GM21528 (cell line): Measurements from ENCODE around the gene PAPPA.
A peak's percentile ranks its signal among the peaks of the same experiment; 100 is the strongest.

ENCODE experiments used
- ATAC-seq: cut with Tn5 transposase; IDR thresholded peaks from one replicate; pipeline ENCODE4 v1.9.1; 2021; ENCODE audit warnings: mild to moderate bottlenecking, moderate library complexity; ENCODE audit not compliant: unreplicated experiment, low FRiP score

Gene PAPPA

DNA sequence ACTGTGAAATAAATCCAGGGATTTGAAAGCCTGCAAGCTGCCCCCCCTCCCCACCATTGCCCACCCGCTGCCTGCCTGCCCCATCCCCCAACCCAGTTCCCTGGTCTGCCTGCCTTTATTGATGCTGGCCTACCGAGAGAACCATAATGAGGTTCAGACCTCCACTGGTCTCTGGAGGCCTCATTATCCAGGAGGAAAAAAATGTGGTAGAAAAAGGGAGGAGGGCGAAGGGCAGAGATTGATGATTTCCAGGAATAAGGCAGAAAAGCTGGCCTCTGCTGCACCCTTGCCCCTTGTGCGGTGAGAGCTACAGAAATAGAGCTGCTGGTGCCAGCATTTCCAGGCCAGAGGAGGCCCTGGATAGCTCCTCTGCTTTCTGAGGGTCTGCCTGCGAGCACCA lies 216.1 kb downstream of the PAPPA start:
- ATAC-seq = no peak

DNA sequence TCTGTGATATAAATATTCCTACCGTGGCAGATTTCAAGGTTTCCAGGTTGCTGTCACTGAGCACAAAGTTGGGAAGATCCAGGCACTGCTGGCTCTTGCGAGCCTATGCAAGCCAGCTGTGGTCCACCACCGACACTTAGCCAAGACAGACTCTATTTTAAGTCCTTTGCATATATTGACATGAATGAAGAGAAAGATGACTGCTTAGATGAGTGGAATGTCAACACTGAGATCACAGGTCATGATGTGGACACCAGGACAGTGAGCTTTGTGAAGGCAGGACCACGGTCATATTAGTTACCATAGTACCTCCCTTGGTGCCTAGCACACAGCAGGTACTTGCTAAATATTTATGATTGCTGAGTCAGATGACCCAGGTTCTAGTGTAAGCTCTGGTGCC lies 217.0 kb downstream of the PAPPA start:
- ATAC-seq = no peak

DNA sequence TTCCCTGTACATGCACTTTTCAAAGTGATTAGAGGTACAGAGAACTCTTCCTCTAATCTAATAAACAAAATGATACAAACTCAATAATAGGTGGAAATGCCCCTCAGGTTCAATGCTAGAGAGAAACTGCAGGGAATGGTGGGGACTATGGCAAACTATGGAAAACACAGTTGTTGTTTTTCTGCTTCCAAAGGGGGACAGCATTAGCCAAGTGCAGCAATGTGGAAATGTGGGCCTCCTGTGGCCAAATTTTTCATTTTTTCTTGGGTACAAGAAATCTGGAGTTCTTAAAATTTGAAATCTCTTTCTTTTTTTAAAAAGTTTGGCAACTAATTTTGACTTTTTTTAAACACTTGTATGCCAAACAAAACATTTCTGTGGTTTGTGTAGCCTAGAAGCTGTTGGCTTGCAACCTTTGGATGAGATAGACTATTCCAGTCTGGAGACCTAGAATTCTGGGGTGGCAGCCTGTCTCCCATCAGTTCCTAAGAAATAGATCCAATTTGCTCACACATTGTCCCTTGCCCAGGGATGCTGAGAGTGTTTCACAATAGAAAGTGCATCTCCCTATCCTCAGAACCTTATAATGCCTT lies 218.6 kb downstream of the PAPPA start:
- no peak for ATAC-seq

DNA sequence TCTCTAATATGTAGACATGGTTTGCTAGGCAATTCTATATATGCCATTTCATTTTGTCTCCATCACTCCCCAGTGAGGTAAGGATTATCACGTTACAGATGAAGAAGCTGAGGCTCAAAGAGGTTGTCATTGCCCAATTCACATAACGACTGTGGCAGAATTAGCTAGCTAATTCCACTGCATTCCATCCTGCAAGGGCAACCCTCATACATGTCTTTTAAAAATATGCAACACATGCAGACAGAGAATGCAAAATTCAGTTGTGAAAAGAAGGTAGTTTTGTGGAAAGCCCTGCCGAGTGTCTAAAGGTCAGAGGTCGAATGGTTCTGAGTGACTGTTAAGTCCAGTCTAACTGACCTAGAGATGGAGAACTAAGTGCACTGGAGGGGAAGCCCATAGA lies 219.2 kb downstream of the PAPPA start:
- ATAC-seq = no peak

DNA sequence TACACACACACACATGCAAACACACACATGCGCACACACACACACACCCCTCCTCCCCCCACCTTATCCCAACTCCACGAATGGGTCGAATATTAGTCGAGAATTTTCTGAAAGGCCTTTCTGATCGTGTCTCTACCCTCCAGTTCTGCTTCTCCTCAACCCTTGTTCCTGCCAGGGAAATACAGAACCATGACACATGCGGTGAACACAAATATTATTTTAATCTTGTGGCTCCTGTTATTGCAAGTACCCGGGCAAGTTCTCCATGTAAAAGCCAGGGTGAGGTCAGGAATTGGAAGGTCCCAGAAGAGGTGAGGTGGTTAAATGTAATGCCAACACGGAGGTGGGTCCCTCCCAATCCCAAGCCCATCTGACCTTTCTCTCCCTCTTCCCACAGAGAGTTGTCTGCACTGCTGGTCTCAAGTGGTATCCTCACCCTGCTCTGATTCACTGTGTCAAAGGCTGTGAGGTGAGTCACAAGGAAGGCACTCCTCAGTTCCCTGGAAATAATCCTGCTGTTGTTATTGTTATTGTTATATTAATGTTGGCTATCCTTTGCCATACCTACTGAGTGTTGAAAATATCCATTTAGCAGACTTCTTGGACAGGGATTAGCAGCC lies 223.7 kb downstream of the PAPPA start:
- no peak for ATAC-seq

DNA sequence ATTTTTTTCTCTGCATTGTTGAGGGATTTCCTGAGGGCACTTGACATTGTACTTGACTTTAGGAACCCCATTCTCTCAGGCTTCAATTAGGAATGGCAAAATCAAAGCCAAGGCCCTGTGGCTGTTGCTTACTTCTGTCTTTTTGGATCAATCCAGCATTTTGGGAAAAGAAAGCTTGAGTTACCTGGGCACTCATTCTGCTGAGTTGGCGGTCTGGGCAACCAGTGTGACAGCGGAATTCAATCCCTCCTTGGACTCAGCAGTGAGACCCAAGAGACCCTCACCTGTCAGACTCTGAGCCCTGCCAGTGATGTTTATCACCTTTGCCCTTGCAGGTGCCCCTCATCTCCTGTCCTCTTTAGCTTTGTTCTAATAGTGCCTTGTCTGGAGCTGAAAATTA lies 225.3 kb downstream of the PAPPA start:
- no peak for ATAC-seq

DNA sequence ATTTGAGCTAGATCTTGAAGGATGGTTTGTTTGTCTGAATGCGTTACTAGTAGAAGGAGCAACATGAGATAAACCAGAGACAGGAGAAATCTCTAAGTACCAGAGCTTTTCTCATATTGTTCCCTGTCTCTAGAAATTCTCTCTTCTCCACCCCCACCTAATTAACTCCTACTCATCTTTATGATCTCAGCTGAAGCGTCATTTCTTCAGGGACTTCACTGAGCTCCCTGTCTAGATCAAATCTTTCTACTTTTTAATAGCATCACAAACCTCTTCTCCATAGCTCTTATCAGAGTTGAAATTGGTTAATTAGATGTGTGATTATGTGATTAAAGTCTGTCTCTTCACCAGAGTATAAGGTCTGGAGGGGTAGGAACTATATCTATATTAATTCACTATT lies 226.2 kb downstream of the PAPPA start:
- no peak for ATAC-seq

DNA sequence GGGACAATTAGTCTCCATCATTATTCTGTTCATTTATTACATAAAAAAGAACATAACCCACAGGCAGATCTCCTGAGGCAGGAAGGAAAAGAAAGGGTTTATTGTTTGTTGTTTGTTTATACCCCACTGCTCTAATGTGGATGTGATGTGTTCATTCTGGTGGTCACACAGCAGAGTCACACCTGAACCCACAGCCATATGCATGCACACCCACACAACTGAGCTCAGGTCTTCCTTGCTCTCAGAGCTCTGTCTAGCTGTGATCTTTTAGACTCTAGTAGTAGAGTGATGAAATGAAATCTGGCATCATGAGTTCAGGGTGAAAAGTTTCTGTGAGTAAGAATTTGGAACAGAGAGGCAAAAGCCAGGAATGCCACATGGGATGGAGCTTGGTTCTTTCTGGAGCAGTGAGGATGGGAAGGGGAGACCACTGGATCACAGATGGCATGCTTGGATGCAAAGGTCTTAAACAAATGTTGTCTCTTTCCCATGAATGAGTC lies 227.0 kb downstream of the PAPPA start:
- ATAC-seq = no peak

DNA sequence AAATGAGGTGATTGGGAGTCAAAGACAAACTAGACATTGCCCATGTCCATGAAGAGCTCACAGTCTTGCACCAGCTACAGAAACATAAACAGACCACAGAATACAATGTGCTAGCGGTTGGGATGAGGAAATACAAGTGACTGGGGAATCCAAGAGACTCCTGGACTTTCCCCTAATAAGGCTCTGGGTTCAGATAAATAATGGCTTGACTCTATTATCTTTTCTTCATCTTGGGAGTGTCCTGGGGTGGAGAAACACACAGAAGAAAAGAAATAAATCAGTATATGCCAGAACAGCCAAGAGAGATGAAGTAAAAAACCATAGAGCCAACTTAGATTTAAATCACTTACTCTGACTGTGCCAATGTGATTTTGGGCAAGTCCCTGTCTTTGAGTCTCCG lies 227.8 kb downstream of the PAPPA start:
- ATAC-seq = no peak

DNA sequence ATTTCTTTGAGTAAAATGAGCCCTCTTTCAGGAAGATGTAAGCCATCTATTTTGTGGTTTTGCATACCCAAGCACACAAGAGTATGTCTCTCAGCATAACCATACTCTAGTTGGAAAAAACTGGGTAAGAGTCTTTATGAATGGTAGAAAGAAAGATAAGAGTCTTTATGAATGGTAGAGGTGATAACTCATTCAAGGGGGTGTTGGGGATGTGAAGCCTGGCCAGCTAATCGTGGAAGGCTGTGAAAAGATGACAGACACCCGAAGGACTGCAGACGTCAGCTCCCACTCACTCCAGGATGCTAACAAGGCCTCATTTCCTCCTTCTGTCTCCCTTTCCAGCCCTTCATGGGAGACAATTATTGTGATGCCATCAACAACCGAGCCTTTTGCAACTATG lies 228.5 kb downstream of the PAPPA start:
- no peak for ATAC-seq

DNA sequence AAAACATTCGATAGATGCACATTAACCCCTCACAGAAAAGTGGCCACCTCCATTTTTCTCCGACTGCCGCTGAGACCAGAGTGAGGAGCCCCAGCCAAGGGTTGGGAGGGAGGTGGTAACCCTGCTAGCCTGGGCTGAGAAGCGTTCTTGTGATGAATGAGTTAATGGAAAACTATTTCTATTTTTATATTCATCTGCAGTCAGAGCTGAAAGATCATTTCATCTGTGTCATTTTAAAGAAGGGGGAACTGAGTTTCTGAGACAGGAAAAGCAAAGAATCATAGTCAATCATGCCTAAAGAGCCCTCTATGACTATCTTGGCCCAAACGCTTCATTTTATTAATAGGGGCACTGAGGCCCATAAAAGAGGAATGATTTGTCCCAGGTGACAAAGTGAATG lies 229.5 kb downstream of the PAPPA start:
- no peak for ATAC-seq

DNA sequence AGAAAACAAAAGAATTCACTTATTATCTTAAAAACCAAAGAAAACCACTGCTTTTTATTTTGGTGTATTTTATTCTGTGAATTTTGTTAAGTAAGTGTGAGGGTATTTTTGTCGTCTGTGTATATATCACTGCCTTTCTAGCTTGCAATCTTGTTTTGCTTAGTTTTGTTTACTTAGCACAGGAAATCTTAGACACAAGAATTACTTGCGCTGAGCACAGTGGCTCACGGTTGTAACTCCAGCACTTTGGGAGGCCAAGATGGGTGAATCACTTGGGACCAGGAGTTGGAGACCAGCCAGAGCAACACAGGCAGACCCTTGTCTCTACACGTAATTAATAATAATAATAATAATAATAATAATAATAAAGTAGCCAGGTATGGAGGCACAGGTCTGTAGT lies 230.3 kb downstream of the PAPPA start:
- ATAC-seq = no peak

DNA sequence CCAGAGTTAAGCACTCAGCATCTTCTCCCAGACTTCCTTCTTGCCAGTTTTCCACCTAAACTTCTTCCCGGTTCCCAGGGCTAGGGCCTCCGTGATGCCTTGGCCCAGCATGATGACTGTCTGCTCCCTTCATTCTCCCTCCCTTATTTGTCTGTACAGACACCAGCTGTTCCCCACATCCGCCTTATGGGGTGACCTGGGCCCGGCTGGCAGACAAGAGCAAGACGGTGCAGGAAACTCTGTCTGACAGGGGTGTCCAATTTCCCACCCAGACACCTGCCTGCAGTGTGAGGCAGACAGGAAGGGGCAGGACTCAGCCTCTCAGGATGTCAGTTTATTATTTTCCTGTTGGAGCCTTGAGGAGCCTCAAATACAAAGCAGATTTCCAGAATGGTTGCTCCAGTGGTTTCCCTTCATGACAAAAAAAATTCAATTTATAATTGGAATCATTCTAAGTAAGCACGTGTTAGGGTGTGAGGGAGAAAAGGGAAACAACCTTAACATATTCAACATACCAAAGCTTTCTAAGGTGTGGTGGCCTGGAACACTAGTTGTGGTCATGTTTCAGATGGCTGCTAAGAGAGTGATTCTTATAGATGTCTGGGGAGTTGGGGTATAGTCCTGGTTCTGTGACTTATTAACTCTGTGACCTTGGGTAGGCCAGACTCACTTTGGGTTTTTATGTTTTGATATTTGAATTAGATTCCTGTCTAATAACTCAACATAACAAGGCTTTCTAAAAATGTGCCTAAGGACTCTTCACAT lies 234.5 kb downstream of the PAPPA start:
- ATAC-seq = peak; percentile 48

DNA sequence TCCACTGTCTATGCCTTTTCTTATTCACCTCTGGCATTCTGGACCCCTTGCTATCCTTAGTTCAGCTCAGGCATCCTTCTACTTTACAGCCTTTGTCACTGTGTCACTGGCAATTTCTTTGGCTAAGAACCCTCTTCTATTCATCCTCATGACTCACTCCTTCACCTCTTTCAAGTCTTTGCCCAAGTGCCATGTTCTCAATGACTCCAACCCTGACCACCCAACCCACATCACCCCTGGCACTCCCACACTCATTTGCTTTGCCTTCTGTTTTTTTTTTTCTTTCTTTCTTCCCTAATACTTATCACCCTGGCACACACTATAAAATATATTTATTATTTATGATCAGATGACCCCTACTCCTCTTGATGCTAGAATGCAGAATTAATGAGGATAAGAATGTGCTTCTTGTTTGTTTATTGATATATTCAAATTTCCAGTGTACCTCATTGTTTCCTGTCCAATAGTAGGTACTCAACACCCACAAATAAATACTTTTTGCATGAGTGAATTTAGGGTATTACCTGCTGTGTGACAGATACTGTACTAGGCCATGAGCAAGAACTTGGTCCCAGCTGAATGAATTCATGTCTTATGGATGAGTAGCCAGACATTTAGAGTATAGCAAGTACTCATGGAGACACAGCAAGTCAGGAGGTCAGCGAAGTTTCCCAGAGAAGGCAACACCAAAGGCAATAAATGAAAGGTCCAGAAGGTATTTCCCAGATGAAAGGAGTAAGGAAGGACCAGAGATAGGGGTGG lies 236.1 kb downstream of the PAPPA start:
- ATAC-seq = no peak

DNA sequence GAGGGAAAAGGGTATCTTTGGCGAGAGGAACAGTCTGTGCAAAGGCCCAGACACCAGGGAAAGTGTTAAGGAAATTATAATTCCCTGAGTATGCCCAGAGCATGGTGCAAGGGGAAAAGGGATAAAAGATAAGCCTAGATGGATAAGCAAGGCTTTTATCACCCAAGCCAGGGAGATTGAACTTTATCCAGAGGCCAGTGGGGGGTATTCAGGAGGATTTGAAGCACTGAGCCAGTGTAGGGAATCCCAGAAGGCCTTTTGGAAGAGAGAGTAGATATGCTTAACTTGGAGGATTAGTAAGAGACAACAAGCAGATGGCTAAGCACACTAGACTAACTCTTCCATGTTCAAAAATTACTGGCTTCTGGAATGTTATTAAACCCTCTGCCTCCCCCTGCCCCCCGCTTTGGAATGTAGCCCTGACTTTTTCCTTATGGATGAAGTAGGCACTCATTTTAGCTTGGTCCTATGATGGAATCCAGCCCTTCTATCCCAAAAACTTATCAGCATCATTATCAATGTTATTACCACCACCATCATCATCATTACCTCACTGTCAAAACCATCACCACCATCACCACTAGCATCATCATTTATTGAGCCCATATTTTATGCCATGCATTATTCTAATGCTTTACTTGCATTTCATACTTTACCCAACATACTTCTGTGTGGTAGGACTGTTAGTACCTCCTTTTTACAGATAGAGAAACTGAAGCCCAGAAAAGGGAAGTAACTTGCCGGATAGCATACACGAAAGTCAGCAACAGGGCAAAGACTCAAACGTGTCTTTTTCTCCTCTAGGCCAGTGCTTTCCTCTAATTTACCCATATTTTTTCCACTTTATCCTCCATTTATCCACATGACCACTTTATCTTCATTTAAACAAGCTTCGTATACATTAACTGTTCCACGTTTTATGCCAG lies 237.0 kb downstream of the PAPPA start:
- peak; percentile 81 for ATAC-seq

DNA sequence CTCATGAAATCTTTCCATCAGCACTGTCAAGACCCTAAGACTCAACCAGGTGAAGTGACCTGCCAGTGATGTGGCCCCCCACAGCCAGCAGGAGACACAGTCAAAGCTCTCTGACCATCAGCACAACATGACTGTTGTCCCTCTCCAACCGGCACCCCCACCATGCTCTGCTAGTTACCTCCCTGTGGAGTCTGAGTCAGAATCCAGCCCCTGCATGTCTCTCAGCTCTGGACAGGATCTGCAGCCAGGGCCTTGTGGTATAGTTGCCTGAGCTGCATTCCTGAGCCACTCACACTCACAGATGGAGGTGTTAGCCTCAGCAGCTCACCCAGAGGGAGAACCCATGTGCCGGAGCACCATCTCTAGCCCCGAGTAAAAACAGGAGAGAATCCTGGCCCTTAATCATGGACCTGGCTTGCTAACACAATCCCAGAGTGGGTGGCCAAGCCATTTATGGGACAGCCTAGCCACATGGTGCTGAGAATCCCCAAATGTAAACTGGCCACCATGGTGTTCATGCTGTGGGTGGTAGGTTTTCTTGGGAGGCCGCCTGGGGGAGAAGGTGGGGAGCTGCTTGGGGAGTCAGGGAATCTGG lies 237.8 kb downstream of the PAPPA start:
- ATAC-seq = no peak

DNA sequence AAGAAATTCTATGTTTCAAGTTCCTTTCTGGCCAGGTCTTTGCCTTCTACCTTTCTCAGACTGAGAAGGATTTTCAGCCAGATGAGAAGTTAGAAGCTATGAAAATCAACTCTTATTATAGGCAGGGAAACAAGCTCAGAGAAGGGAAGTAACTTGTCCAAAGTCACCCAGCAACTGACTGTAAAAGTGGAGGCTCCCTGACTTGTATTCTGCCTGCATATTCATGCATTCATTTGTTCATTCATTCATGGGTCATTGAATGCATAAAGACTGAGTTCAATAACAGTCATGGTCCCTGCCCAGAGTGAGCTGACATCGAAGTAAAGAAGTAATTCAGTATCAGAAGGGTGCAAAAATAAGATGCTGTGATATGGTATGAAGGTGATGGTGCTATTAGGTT lies 239.6 kb downstream of the PAPPA start:
- ATAC-seq = no peak

DNA sequence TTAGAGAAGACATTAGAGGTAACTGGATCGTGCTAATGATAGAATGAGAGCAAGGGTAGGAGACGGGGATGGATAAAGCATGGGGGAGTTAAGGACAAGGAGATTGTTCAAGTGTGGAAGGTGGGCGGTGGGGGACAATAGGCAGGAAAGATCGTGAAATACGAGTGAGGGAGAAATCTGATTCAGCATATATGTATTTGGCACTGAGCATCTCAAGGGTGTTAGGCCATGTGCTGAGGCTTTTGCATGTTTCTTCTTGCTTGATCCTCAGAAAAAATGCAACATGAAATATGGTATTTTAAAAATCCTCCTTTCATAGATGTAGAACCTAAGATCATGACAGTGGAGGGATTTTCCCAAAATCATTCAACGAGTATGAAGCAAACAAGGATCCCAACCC lies 240.5 kb downstream of the PAPPA start:
- ATAC-seq = no peak

DNA sequence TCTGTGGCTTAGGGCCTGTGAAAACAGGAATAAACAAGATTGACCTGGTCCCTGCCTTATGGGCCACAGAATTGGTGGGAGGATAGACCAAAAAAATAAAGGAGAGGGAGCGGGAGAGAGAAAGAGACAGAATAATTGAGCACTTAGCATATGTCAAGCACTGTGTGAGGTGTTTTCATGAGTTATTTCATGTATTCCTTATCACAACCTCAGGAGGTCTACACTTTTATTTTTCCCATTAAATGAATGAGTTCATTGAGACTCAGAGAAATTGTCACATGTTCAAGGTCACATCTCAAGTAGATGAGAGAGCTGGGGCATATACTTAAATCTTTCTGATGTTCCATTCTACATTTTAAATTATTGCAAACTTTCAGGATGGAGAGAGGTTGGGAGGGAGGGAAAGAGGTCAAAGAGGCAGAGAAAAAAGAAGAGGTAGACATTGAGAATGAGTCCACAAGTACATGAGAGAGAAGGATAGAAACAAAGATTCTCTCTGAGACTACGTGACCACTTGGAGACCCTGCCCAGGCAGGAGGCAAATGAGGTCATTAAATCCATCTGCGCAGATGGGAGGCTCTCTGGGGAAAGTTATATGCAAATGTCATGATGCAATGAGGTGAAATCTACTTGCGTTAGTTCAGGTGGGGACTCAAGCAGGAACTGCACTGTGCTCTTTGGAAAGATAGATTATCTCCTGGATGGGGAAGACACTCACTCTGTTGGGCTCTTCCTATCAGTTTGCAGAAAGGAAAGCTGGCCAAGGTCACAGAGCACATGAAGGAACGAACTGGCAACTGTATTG lies 241.5 kb downstream of the PAPPA start:
- ATAC-seq = no peak
